ENCODE data around the gene ITGAL.

- no peak for TF ChIP-seq CTCF (conservative IDR thresholded peaks at IDR 0.05)
- no peak for TF ChIP-seq ZFX (IDR thresholded peaks at IDR 0.05)
Observed at GRCh38 chr16:30474684-30475083, 2.1 kb downstream of the ITGAL start.
